T-helper 9 cell (primary cell): ENCODE data around the gene ESYT2.
"Not testable (repeated sequence)": the region's sequence is repeated elsewhere in the genome, so short reads cannot be mapped to it uniquely, and the experiment has no call there.

ENCODE experiments used
- DNase-seq: peaks from one replicate; pipeline ENCODE4 v3.0.0-alpha.2; 2020

The ESYT2 gene

DNA sequence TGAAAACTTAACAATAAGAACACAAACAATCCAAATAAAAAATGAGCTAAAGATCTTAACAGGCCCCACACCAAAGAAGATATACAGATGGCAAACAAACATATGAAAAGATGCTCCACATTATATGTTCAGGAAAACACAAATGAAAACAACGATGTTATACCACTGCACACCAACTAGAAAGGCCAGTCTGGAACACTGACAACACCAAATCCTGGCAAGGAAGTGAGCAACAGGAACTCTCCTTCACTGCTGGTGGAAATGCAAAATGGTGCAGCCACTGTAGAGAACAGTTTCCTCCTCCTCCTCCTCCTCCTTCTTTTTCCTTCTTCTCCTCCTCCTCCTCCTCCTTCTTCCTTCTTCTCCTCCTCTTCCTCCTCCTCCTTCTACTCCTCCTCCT is 112.5 kb downstream of the ESYT2 start:
- no peak for DNase-seq

DNA sequence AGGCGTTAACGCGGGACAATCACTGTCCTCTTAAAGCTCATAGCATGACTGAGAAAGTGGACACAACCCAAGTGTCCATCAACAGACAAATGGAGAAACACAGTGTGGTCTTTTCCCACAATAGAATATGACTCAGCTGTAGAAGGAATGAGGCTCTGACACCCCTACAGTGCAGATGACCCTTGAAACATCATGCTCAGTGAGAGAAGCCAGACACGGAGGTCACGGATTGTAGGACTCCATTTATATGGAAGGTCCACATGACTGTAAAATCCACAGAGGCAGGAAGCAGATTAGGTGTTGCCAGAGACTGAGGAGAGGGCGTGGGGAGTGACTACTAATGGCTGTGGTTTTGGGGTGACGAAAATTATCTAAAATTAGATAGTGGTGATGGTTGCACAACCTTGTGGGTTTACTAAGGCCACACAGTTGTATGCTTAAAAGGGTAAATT is 118.6 kb downstream of the ESYT2 start:
- no peak for DNase-seq

DNA sequence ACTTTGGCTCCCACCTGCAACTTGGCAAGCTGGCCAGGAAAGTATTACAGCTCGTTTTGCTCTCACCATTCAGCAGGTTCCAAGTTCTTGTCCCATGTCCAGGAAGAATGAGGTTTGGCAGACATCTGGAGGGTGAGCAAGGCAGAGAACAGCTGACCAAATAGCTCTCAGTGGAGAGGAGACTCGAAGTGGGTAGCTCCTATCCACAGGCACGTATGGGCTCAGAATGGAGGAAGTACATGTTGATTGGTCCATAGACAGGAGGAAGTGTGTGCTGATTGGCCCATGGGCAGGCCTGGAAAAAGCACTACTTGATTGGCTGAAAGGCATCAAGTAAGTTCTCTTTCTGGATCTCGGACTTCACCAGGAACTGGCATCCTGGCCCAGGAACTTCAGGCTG is 121.7 kb downstream of the ESYT2 start:
- DNase-seq, result no peak

DNA sequence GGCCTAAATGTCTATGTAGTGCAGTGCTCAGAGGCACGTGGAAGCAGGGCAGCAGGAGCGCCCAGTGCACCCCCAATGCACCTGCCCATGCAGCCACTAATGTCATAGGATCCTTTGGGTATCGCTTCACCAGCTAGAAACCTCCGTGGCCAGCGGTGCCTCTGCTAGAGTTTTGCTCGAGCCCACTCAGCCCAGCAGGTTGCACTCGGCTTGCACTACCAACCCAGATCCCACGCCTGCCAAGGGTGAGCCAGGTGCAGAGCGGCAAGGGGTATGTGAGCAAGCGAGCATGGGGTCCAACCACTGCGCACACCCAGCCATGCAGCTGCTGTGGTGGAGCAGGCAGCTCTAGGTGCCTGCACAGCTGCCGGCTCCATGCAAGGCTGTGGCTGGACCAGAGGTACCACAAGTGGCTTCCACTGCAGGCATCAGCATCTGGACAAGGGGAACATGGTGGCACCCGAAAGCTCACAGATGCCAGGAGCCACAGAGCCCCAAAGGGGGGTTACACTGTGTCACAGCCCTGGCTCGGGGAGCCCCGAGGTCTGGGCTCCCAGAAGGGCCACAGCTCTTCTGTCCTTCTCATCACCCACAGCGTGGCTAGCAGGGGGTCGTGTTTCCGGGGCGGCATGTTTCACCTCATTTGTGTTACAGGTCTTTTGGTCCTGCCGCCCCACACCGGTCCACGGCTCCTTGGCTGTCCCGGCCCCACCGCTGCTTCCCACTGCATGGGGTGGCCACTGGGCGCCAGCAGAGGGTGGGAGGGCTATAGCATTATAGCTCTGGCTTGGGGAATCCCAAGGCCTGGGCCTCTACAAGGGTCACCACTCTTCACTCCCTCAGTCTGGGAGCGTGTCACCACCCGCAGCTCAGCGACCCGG is 122.4 kb downstream of the ESYT2 start:
- no peak for DNase-seq

DNA sequence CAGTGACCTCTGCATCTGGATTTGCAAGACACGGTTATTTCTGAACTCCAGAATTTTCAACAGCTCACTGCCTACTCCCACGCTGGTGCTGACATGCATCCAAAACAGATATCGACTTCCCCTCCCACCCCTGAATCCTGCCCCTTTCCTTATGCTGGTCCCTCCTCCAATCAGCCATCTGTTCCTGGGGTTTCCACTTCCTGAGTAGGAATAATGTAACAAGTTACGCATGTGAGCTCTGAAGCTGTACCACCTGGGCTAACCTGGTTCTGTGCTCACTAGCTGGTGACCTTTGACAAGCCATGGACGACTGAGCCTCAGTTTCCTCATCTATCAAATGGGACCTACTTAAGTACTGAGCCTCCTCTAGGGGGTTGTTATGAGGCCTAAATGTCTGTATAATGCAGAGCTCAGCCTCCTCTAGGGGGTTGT is 123.0 kb downstream of the ESYT2 start:
- DNase-seq, result no peak

DNA sequence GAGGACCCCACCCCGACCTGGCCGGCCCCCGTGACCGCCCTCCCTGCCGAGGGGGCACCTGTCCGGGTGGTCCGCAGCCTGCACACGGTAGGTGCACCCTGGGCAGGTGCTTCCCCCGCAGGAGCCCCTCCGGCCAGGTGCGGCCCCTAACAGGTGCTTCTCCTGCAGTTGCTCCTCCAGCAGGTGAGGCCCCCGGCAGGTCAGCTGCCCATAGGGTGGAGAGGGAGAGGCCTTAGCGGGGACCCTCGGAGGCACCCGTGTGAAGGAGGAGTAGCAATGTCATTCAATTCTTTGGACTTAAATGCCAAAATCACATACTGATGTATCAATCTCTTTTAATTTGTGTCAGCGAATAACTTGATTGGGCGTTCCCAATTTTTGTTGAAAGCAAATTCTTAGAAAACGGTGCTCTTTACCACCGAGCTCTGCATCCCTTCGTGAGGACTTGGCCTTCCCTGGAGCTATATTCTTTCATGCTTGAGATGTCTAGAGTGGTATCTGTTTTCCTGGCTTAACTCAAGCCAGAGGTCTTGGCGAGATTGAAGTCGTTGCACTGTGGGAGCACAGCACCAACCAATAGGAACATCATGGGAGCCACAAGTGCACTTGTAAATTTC is 124.0 kb downstream of the ESYT2 start:
- DNase-seq, result peak; percentile 11

DNA sequence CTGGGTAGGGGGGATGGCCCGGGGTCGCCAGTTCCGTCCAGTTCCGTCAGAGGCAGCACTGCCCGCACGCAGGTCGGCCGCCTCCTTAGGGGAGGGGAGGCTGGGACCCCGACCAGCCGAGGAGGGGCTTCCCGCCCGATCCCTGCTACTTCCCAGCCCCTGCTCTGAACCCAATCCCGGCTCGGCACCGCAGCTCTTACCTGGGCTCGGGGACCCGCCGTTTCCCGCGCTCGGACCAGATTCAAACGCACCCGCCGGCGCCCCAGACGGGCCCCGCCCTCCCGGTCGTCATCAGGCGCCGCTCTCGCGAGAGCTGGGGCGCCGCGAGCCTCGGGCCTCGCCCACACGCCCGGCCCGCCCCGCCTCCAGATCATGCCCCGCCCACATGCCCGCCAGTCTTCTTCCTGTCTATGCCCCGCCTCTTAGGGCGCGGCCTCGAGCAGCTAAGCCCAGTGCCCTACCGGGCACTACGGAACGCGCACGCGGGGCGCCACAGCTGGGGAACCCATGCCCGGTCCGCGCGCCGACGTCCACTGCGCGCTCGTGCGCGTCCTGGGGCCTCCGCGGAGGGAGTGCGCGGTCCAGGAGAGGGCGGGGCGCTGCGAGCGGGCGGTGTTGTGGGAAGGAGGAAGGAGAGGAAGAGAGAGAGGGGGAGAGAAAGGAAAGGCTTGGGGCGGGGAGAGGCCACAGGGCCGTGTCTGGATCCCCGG is 124.6 kb downstream of the ESYT2 start, which contains the start of gene NCAPG2:
Gene NCAPG2 (minus strand): TSS at position 281 of the 710 bp plus-strand sequence. CDS start 2,905 bp downstream, outside the sequence.
- peak; percentile 99 for DNase-seq

DNA sequence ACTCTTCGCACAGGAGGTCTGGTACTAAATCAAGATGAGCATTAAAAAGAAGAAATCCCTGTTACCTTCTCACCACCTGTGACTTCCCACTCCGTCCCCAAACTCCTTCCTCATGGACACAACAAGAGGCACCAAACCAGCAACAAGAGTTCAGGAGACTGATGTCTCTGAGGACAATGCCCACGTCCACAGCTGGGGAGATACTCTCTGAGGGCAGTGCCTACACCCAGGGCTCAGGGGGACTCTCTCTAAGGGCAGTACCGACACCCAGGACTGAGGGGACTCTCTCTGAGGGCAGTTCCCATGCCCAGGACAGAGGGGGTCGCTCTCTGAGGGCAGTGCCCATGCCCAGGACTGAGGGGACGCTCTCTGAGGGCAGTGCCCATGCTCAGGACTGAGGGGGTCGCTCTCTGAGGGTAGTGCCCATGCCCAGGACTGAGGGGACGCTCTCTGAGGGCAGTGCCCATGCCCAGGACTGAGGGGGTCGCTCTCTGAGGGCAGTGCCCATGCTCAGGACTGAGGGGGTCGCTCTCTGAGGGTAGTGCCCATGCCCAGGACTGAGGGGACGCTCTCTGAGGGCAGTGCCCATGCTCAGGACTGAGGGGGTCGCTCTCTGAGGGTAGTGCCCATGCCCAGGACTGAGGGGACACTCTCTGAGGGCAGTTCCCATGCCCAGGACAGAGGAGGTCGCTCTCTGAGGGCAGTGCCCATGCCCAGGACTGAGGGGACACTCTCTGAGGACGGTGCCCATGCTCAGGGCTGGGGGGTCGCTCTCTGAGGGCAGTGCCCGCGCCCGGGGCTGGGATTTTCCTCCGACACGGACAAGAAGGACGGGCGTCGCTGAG is 125.4 kb downstream of the ESYT2 start:
- DNase-seq, result not testable (repeated sequence)

DNA sequence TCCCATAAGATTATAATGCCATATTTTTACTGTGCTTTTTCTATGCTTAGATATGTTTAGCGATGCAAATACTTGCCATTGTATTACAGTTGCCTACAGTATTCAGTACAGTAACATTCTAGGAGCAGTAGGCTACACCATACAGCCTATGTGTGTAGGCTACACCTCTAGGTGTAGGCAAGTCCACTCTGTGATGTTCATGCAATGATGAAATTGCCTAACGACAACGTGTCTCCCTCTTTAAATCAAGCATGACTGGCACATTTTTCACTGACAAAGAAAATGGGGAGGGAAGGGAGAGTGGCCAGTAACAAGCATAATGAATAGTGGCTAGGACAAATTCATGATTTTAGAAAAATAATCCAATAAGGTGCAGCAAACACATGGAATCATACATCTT is 126.4 kb downstream of the ESYT2 start:
- DNase-seq, result no peak

DNA sequence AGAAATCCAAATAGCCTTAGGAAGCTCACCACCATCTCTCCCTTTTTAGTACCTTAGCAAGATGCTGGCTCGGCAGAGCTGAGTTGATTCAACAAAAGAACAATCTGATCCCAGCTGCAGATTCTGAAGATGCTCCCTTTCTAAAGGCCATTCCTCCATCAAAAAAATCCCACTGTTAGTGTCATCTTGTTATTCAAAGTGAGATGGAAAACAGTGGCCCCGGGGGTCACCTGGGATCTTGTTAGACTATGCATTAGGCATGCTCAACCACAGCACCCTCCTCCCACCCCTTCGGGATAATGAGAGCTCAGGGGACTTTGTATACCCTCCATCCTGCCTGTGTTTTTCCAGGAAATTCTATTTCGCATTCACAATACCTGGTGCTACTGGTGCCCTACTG is 127.1 kb downstream of the ESYT2 start:
- no peak for DNase-seq

DNA sequence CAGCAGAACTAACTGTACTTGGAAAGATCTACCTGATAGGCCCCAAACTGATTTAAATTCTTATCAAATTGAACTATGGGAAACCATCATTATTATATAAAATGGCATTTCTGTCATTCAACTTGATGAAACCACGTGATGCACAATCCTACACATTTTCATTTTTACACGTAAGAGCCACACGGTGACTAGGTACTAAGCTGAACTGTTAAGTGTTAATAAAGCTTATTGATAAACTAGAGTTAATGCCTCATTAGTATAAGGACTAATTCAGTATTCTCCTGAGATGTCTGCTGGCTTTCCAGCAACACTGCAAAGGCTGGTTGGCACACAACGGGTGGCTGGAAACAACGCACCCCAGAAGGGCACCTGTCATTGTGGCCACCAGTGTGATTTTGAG is 129.3 kb downstream of the ESYT2 start:
- no peak for DNase-seq

DNA sequence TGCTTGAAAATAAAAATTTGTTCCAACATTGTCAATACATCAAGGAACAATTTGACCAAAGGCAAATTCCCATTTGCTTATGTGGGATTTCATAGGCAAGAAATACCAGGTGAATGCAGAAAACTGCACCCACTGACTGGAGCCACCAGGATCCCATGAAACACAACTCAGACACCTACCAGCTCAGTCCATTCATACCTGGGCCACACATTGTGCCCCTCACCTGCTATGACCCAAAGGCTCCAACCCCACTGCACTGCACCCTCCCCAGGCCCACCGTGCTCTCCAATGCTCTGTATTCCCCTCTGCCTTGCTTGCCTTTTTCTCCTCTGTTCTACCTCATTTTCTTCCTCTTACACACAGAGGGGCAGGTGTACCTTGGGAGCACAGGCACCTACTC is 130.0 kb downstream of the ESYT2 start:
- DNase-seq, result no peak

DNA sequence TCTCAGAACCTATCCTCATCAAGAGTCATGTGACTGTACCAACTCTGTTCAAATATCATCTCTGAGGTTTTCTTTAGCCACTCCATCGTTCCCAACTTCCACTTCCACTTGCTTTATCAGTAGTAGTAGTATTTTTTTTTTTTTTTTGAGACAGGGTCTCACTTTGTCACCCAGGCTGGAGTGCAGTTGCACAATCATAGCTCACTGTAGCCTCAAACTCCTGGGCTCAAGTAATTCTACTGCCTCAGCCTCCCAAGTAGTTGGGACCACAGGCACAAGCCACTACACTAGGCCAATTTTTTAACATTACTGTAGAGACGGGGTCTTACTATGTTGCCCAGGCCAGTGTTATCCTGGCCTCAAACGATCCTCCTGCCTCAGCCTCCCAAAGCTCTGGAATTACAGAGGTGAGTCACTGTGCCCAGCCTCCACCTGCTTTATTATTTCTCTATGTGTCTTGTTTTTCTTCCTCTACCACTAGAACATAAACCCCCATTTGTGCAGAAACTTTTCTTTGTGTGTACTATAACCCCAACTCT is 130.6 kb downstream of the ESYT2 start:
- DNase-seq, result no peak

DNA sequence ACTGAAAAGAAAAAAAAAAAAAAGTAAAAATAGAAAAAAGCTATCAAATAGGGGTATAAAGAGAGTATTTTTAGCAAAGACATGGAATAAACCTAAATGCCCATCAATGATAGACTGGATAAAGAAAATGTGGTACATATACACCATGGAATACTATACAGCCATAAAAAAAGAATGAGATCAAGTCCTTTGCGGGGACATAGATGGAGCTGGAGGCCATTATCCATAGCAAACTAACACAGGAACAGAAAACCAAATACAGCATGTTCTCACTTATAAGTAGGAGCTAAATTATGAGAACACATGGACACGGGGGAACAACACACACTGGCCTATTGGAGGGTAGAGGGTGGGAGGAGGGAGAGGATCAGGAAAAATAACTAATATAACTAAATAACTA is 131.7 kb downstream of the ESYT2 start:
- DNase-seq, result not testable (repeated sequence)

DNA sequence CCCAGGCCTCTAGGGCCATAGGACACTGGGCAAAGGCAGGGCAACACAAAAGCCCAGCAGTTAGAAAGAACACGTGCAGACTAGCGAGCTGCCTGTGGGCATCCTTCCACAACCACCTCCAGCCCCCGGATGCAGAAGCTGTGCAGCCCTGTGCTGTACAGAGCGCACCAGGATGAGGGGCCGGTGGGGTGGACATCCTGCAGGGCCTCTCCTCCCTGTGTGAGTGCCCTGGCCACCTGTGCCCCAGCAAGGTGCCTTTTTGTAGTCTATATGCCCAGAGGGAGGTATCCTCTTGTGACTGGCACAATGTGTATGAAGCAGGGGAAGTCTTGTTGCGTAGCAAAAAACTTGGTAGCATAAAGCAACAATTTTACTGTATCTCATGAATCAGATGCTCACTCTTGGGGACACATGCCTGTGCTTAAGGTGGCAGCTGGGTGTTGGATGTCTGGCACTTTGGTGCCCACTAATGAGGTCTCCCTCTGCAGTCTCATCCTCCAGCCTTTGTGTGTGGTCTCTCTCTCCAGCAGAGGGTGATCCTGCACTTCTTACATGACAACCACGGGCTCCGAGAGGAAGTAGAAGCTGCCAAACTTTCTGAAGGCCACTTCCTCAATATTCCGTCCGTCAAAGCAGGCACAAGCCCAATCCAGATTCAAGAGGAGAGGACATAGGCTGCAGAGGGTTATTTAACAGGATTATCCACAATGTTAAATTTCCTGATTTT is 133.4 kb downstream of the ESYT2 start:
- no peak for DNase-seq

DNA sequence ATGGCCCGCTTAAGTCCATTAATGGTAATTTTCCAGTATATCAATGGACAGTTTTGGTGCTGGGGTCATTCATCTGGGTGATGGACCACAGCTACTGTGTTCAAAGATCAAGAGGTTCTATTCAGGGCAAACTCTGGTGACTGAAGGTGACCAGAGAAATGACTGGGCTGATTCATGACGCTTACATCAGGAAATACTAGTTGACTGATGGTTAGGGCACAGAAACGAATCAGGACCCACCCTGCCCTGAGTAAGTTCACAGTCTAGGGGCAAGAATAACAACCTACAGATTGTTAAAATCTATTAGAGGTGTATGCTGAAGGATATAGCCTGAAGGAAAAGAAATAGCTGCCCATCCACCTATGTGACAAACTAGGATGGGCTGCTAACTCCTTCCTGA is 134.3 kb downstream of the ESYT2 start:
- DNase-seq, result no peak

DNA sequence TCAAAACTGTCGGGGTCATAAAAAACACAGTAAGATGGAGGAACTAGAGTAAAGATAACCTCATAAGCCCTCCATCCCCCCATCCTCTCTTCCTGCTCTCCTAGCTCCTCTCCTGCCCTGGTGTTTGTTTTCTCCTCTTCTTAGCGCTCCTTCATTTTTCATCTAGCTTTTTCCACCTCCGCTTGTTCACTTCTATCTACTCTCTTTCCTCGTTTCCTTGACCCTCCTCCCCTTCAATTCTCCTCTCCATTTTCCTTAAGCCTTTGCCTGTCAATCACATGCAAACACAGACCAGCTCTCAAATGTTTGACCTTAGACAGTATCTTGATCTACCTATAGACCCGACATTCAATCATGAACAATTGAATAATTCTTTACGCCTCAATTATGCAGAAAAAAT is 134.7 kb downstream of the ESYT2 start:
- DNase-seq, result no peak

DNA sequence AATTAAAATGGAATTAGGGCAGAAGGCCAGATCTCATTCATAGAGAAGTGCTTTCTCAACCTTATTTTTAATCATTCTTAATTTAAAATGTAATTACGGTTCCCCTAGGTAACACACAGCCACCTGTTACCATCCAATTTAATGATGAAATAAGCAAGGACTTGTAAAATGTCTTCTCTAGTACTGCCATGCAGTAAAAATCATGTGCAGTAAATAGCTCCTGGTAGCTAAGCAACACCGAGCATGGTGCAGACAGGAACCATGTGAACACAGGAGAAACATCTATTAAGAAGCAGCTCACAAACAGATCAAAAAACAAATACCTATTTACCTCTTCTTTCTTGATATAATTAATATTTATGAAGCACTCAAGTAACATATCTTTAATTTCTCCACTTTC is 139.8 kb downstream of the ESYT2 start:
- DNase-seq, result no peak

DNA sequence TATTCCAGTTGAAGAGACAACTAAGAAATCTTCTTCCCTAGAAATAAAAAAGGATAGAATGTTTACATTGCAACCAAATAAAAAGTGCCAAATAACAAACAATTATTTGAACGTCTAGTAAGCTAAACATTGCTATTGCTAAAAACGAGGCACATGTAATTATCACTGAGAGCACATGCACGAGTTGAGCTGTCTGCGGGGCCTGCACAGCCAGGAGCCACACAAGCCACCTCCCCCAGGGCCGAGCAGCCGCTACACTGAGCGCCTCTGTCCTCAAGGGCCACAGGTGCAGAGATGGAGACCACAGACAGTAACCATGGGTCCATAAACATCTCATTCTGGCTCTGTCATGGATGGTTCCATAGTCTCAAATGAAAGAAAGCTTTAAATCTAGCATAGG is 141.9 kb downstream of the ESYT2 start:
- no peak for DNase-seq

DNA sequence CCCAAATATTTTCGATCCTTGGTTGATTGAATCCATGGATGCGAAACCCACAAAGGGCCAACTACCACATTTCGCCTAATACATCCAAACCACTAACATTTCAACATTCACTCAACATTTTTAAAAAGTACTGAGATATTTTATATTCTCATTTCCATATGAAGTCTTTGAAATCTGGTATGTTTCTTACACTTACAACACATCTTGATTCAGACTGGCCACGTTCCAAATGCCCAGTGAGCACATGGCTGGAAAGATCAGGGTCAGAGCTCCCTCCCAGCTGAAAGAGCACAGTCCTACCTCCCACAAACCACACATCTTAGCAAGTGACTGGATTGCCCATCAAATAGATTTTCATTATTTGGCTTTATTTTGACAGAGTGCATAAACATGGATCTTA is 143.6 kb downstream of the ESYT2 start:
- DNase-seq, result no peak

DNA sequence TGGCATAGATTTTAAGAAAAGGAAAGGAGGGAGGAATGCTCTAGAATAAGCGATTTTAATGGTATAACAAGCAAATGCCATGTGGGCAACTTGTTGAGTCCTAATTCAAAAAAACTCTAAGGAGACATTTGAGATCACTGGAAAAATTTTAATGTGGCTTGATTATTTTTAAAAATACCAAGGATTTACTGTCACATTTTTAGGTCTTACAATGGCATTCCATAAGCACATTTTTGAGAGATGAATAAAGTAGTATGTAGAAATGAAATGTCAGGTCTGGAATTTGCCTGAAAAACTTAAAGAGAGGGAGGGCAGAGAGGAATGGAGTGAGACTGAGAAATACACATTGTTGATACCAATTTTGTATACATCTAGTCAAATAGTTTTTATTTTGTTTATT is 145.0 kb downstream of the ESYT2 start:
- no peak for DNase-seq

DNA sequence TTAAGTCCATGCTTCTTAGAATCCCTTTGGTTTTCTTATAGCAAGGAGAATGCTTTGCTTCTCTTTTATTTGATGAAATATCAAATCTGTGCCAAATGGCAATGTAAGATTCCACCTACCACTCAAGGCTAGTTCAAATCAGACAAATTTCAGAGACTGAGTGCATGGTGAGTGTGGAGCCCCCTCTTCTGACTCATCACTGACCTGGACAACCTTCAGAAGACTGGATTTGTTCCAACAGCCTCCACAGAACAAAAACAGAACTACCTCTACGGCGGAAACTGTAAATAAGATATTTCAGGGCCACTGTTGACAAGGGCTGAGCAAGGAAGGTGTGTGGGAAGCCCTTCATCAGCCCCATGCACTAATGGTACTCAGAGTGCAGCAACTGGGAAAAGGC is 145.8 kb downstream of the ESYT2 start:
- DNase-seq, result no peak
